Fibroblast of villous mesenchyme (primary cell): ENCODE measurements around the gene RNF166. TPM values are rescaled to one million over a fixed set of nuclear protein-coding genes. Genes with fewer than 3 reads are reported as not detected.

Experiments used
- DNase-seq: peaks from one replicate; pipeline ENCODE4 v3.0.0-alpha.2; 2010; ENCODE audit warnings: low read depth
- H3K4me3 ChIP-seq: 2 replicates; pipeline ENCODE4 v1.5.1; 2011; ENCODE audit warnings: low read depth, mild to moderate bottlenecking, low read length
- CTCF ChIP-seq: IDR thresholded peaks from 2 replicates; pipeline ENCODE4 v1.5.1; 2012; ENCODE audit warnings: low read depth, mild to moderate bottlenecking, low read length; ENCODE audit not compliant: insufficient read depth
- total RNA-seq: library from RNA; depleted of rRNA; stranded (reverse); fragments of >200 nt; gene quantifications from 2 replicates; pipeline ENCODE4 v1.2.3, GENCODE V29; 2012

RNF166 gene
- total RNA-seq, 1 donor, result 13.0 TPM

GRCh38 chr16:88681084-88681680, 25.0 kb downstream of the RNF166 start:
- no peak overlapping the region for H3K4me3 ChIP-seq
- peak; percentile 23 for TF ChIP-seq CTCF
- no peak for DNase-seq

GRCh38 chr16:88680554-88681083, 25.6 kb downstream of the RNF166 start:
- TF ChIP-seq CTCF, result no peak
- H3K4me3 ChIP-seq, result no peak overlapping the region
- no peak for DNase-seq

- no peak for DNase-seq
- no peak for TF ChIP-seq CTCF
- H3K4me3 ChIP-seq, result no peak overlapping the region
These were observed 27.8 kb downstream of the RNF166 start for GRCh38 chr16:88678224-88678979.

GRCh38 chr16:88677721-88678120, 28.5 kb downstream of the RNF166 start:
- no peak for TF ChIP-seq CTCF

GRCh38 chr16:88676502-88677242, 29.5 kb downstream of the RNF166 start:
- H3K4me3 ChIP-seq, result no peak overlapping the region
- no peak for TF ChIP-seq CTCF
- DNase-seq, result no peak

More at GRCh38 chr16:88677721-88678120, 28.5 kb downstream of the RNF166 start:
- no peak overlapping the region for H3K4me3 ChIP-seq
- DNase-seq, result no peak

- TF ChIP-seq CTCF, result no peak
- DNase-seq, result no peak
- H3K4me3 ChIP-seq, result no peak overlapping the region
These were observed 32.4 kb downstream of the RNF166 start for GRCh38 chr16:88673716-88674379.
